GM23248 (cell line): ENCODE results near the gene KDM1B. TPM values are rescaled to one million over a fixed set of nuclear protein-coding genes. Genes with fewer than 3 reads are reported as not detected.
"Not testable (repeated sequence)": the region's sequence is repeated elsewhere in the genome, so short reads cannot be mapped to it uniquely, and the experiment has no call there.

ENCODE experiments used
- DNase-seq: peaks from one replicate; pipeline ENCODE4 v3.0.0-alpha.2; 2015
- H2AFZ ChIP-seq: fragments of 200-600 bp; sonication (generic); 2 replicates; pipeline ENCODE4 v1.6.1; 2016; ENCODE audit warnings: antibody characterized with exemption
- H3F3A ChIP-seq: fragments of 200-600 bp; sonication (generic); 2 replicates; pipeline ENCODE4 v1.6.1; 2016; ENCODE audit warnings: mild to moderate bottlenecking, antibody characterized with exemption, mixed run types; ENCODE audit not compliant: insufficient read depth
- H3K27ac ChIP-seq: fragments of 200-600 bp; sonication (generic); 2 replicates; pipeline ENCODE4 v1.5.1; 2016; ENCODE audit warnings: mild to moderate bottlenecking
- H3K27me3 ChIP-seq: fragments of 200-600 bp; sonication (generic); replicated peaks from 2 replicates; pipeline ENCODE4 v1.6.1; 2016; ENCODE audit warnings: mild to moderate bottlenecking; ENCODE audit not compliant: insufficient read depth
- H3K36me3 ChIP-seq: fragments of 200-600 bp; sonication (generic); 2 replicates; pipeline ENCODE4 v1.6.1; 2016; ENCODE audit warnings: low read depth, mild to moderate bottlenecking
- H3K4me1 ChIP-seq: fragments of 200-600 bp; sonication (generic); 2 replicates; pipeline ENCODE4 v1.6.1; 2016; ENCODE audit warnings: mild to moderate bottlenecking; ENCODE audit not compliant: insufficient read depth
- H3K4me2 ChIP-seq: fragments of 200-600 bp; sonication (generic); one replicate; pipeline ENCODE4 v1.6.1; 2016; ENCODE audit warnings: mild to moderate bottlenecking; ENCODE audit not compliant: unreplicated experiment
- H3K4me3 ChIP-seq: fragments of 200-600 bp; sonication (generic); 2 replicates; pipeline ENCODE4 v1.5.1; 2016; ENCODE audit warnings: mild to moderate bottlenecking
- H3K79me2 ChIP-seq: fragments of 200-600 bp; sonication (generic); 2 replicates; pipeline ENCODE4 v1.6.1; 2016; ENCODE audit warnings: mild to moderate bottlenecking; ENCODE audit not compliant: insufficient read depth
- H3K9ac ChIP-seq: fragments of 200-600 bp; sonication (generic); 2 replicates; pipeline ENCODE4 v1.6.1; 2016; ENCODE audit warnings: mild to moderate bottlenecking
- H3K9me2 ChIP-seq: fragments of 200-600 bp; sonication (generic); 2 replicates; pipeline ENCODE4 v1.6.1; 2016; ENCODE audit warnings: mixed run types, mild to moderate bottlenecking, moderate library complexity; ENCODE audit not compliant: insufficient read depth
- H3K9me3 ChIP-seq: fragments of 200-600 bp; sonication (generic); one replicate; pipeline ENCODE4 v1.6.1; 2017; ENCODE audit warnings: low read depth
- H4K20me1 ChIP-seq: fragments of 200-600 bp; sonication (generic); 2 replicates; pipeline ENCODE4 v1.6.0; 2016; ENCODE audit not compliant: insufficient read depth
- EZH2 ChIP-seq: fragments of 200-600 bp; sonication (generic); IDR thresholded peaks from 2 replicates; pipeline ENCODE4 v1.6.1; 2018; ENCODE audit warnings: antibody characterized with exemption, mild to moderate bottlenecking; ENCODE audit not compliant: insufficient read depth, poor library complexity, severe bottlenecking
- EZH2phosphoT487 ChIP-seq: fragments of 200-600 bp; sonication (generic); IDR thresholded peaks from 2 replicates; pipeline ENCODE4 v1.6.1; 2018; ENCODE audit warnings: antibody characterized with exemption, moderate library complexity, mild to moderate bottlenecking, low read depth; ENCODE audit not compliant: insufficient read depth
- WGBS, 2 experiments: methylation state at CpG; one replicate each; pipeline ENCODE4 v1.1.6; 2015 to 2017; ENCODE audit warnings: low lambda C conversion rate in 2 of 2, low coverage in 1 of 2; ENCODE audit errors: missing lambda C conversion rate in 2 of 2; 5-methylcytosine and 5-hydroxymethylcytosine counted together
- in situ Hi-C: fragments of 300-500 bp; cut with MboI; formaldehyde crosslinking; loops from 2 replicates; pipeline ENCODE4 v1.15.0; 2020
- polyA plus RNA-seq: library from polyadenylated mRNA; unstranded; fragments of >200 nt; fragmentation: Nextera tagmentation; extraction: Ambion mirVana; gene quantifications from 2 replicates; pipeline ENCODE4 v1.2.1, GENCODE V29; 2016
- total RNA-seq: library from RNA; depleted of rRNA; stranded (reverse); fragments of >200 nt; shearing (Covaris generic); gene quantifications from 2 replicates; pipeline ENCODE4 v1.2.3, GENCODE V29; 2014

Gene KDM1B
- total and polyA plus RNA-seq, 2 experiments from 2014 or later: 10.2 to 16.0 TPM

- Histone ChIP-seq H3K4me1 (peaks cover 29% of the 10 kb centered on the region), H3K9ac (peak overlapping the region; percentile 49), H3K9me2 (no peaks in the 10 kb centered on the region), H3K4me3 (no peak overlapping the region), H3K9me3 (no peaks in the 10 kb centered on the region), H3K27me3 (no peaks in the 10 kb centered on the region), H3K79me2 (no peaks in the 10 kb centered on the region), H4K20me1 (no peaks in the 10 kb centered on the region), H3K27ac (peak overlapping the region; percentile 83), H2AFZ (no peak overlapping the region), H3F3A (peaks cover 23% of the 10 kb centered on the region), H3K36me3 (peaks cover 10% of the 10 kb centered on the region; the same call in 1 of the 2 replicates), H3K4me2 (peak overlapping the region; percentile 50)
- no peak for TF ChIP-seq EZH2phosphoT487
- no peak for TF ChIP-seq EZH2
- 96 to 98% methylated on average over 2 of the region's 2 CpGs for WGBS, 2 experiments
- no peak for DNase-seq
- in situ Hi-C loops: no loop called here
Measured at GRCh38 chr6:18147616-18148015, 7.6 kb upstream of the KDM1B start.

GRCh38 chr6:18148304-18149025, 6.8 kb upstream of the KDM1B start:
- Histone ChIP-seq H3K27me3 (no peaks in the 10 kb centered on the region), H3K79me2 (peaks cover 4% of the 10 kb centered on the region), H2AFZ (no peak overlapping the region), H3K9me2 (no peaks in the 10 kb centered on the region), H3K9me3 (no peaks in the 10 kb centered on the region), H3K27ac (peak overlapping the region; percentile 83), H3K9ac (peak overlapping the region; percentile 49), H3K4me1 (peaks cover 36% of the 10 kb centered on the region), H3K36me3 (peaks cover 1% of the 10 kb centered on the region; the same call in 1 of the 2 replicates), H4K20me1 (no peaks in the 10 kb centered on the region), H3K4me2 (peak overlapping the region; percentile 50), H3F3A (peaks cover 28% of the 10 kb centered on the region), H3K4me3 (0 out of 2 replicates have a peak overlapping the region, but pooled peaks have one; percentile 4)
- DNase-seq: peak; percentile 92
- in situ Hi-C loops: no loop called here
- TF ChIP-seq EZH2phosphoT487 (peak; percentile 79; the same call in 1 of the 2 replicates), EZH2 (no peak)
- 56 to 58% methylated on average over 5 of the region's 5 CpGs for WGBS, 2 experiments

- H3K27ac ChIP-seq, H3K36me3 ChIP-seq, H3K4me3 ChIP-seq, H3K27me3 ChIP-seq, H2AFZ ChIP-seq, DNase-seq, H3K9ac ChIP-seq, H3K4me2 ChIP-seq, in situ Hi-C loops, H4K20me1 ChIP-seq, H3K9me3 ChIP-seq, H3K9me2 ChIP-seq: not testable (repeated sequence)
- H3K79me2 ChIP-seq: peaks cover 22% of the 10 kb centered on the region
- H3F3A ChIP-seq: peaks cover 29% of the 10 kb centered on the region
- 83 to 84% methylated on average over 3 of the region's 3 CpGs for WGBS, 2 experiments
- H3K4me1 ChIP-seq: peaks cover 43% of the 10 kb centered on the region
Measured at GRCh38 chr6:18151391-18151790, 3.8 kb upstream of the KDM1B start.

DNA sequence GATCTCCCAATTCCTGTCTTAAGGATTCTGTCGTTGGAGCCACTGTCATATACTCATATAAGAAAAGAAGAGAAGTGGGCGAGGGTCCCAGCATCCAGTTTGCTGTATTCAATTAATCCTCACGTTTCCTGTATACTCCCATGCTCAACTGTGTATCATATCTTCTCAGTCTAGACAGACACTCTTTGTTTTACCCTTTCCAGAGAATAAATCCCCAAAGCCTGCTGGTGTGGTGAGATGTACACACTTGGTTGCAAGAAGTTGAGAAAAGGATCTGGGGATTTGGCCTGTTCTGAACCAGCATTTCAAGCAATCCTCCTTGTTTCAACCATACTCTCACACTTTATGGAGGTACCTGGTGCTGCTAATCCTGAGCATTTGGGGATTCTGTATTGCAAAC, 3.4 kb upstream of the KDM1B start:
- H2AFZ ChIP-seq: no peak overlapping the region
- in situ Hi-C loops: no loop called here
- peaks cover 39% of the 10 kb centered on the region for H3K4me1 ChIP-seq
- peaks cover 25% of the 10 kb centered on the region for H3K79me2 ChIP-seq
- no peak for DNase-seq
- no peaks in the 10 kb centered on the region for H3K9me3 ChIP-seq
- no peaks in the 10 kb centered on the region for H3K27me3 ChIP-seq
- no peaks in the 10 kb centered on the region for H3K36me3 ChIP-seq
- no peak overlapping the region for H3K27ac ChIP-seq
- H3K4me3 ChIP-seq: no peak overlapping the region
- TF ChIP-seq EZH2 (no peak), EZH2phosphoT487 (no peak)
- no peaks in the 10 kb centered on the region for H4K20me1 ChIP-seq
- no peak overlapping the region for H3K9ac ChIP-seq
- no peaks in the 10 kb centered on the region for H3K9me2 ChIP-seq
- H3F3A ChIP-seq: peaks cover 29% of the 10 kb centered on the region
- H3K4me2 ChIP-seq: no peak overlapping the region
- WGBS, 2 experiments: 61 to 63% methylated on average over 3 of the region's 3 CpGs
